ENCODE data around the gene NPHP3.

Gene NPHP3

GRCh38 chr3:132679911-132680310, 42.3 kb downstream of the NPHP3 start:
- POLR2A ChIA-PET = no interaction called here
- no peak overlapping the region for H3K4me3 ChIP-seq (ENCODE audit: low read depth, low read length)
- no peak for DNase-seq (ENCODE audit: low read depth, low spot score)
- TF ChIP-seq CTCF (IDR thresholded peaks at IDR 0.05; ENCODE audit: insufficient read depth, low read length, missing control alignments) = no peak
- CTCF ChIA-PET = interaction anchor here (1.3 to 2.5 kb wide), 2 partner anchors 19 to 144 kb away, joined by 5 to 10 read pairs; partner anchors contain the start of gene UBA5

- no peak overlapping the region for H3K4me3 ChIP-seq (ENCODE audit: low read depth, low read length)
- ChIA-PET POLR2A (no interaction called here), CTCF (no interaction called here)
- no peak for TF ChIP-seq CTCF (IDR thresholded peaks at IDR 0.05; ENCODE audit: insufficient read depth, low read length, missing control alignments)
- DNase-seq (ENCODE audit: low read depth, low spot score) = no peak
These were observed 46.8 kb downstream of the NPHP3 start for GRCh38 chr3:132675408-132675807.

- CTCF ChIA-PET = interaction anchor here (0.8 to 1.3 kb wide), 2 partner anchors 7 to 9 kb away, joined by 3 to 4 read pairs; no protein-coding TSS in a partner anchor
- no peak for DNase-seq (ENCODE audit: low read depth, low spot score)
- no peak for TF ChIP-seq CTCF (IDR thresholded peaks at IDR 0.05; ENCODE audit: insufficient read depth, low read length, missing control alignments)
- POLR2A ChIA-PET = no interaction called here
- no peak overlapping the region for H3K4me3 ChIP-seq (ENCODE audit: low read depth, low read length)
These were observed 52.9 kb downstream of the NPHP3 start for GRCh38 chr3:132669256-132669777.

GRCh38 chr3:132665230-132665745, 56.9 kb downstream of the NPHP3 start:
- CTCF ChIA-PET = no interaction called here
- H3K4me3 ChIP-seq (ENCODE audit: low read depth, low read length) = no peak overlapping the region
- TF ChIP-seq CTCF (IDR thresholded peaks at IDR 0.05; ENCODE audit: insufficient read depth, low read length, missing control alignments) = no peak
- POLR2A ChIA-PET = no interaction called here
- DNase-seq (ENCODE audit: low read depth, low spot score) = no peak

- TF ChIP-seq CTCF (IDR thresholded peaks at IDR 0.05; ENCODE audit: insufficient read depth, low read length, missing control alignments) = no peak
- no peak overlapping the region; the same call in 1 of the 2 replicates for H3K4me3 ChIP-seq (ENCODE audit: low read depth, low read length)
- POLR2A ChIA-PET = no interaction called here
- DNase-seq (ENCODE audit: low read depth, low spot score) = no peak
- CTCF ChIA-PET = interaction anchor here (1.2 to 5.4 kb wide), 3 partner anchors 8 to 126 kb away, joined by 3 to 58 read pairs (median 39); no protein-coding TSS in a partner anchor
These were observed 60.0 kb downstream of the NPHP3 start for GRCh38 chr3:132662212-132662611.

GRCh38 chr3:132661101-132661500, 61.1 kb downstream of the NPHP3 start:
- ChIA-PET POLR2A (no interaction called here), CTCF (interaction anchor here (0.7 to 5.4 kb wide), 4 partner anchors 16 to 125 kb away, joined by 3 to 58 read pairs (median 22); no protein-coding TSS in a partner anchor)
- no peak for DNase-seq (ENCODE audit: low read depth, low spot score)
- H3K4me3 ChIP-seq (ENCODE audit: low read depth, low read length) = peak overlapping the region; percentile 80
- TF ChIP-seq CTCF (IDR thresholded peaks at IDR 0.05; ENCODE audit: insufficient read depth, low read length, missing control alignments) = no peak

Data from AG04449 (cell line).